Kasumi-1 (cell line): Measurements from ENCODE around the gene CLEC1A.

Source experiments
- DNase-seq, 2 experiments: peaks; one replicate each; lab custom pipeline; 2025; lab: John Stamatoyannopoulos, UW

CLEC1A gene

GRCh38 chr12:10098791-10099190, at the start of gene CLEC1A:
TSS of gene CLEC1A (minus strand) at chr12:10098985. CDS start at chr12:10098922, 63 bp downstream.
- no peak for DNase-seq

- no peak for DNase-seq
Observed at GRCh38 chr12:10147714-10148403, 49.1 kb upstream of the CLEC1A start.

GRCh38 chr12:10142976-10143589, 44.3 kb upstream of the CLEC1A start:
- no peak for DNase-seq

GRCh38 chr12:10140001-10140400, 41.2 kb upstream of the CLEC1A start:
- peak; percentile 49 to 52 for DNase-seq

GRCh38 chr12:10136637-10137205, 37.9 kb upstream of the CLEC1A start:
- no peak for DNase-seq

GRCh38 chr12:10135126-10135525, 36.3 kb upstream of the CLEC1A start:
- DNase-seq = no peak

GRCh38 chr12:10132850-10133370, 34.1 kb upstream of the CLEC1A start:
- DNase-seq = no peak

- peak; percentile 4 to 5 for DNase-seq
Observed at GRCh38 chr12:10131111-10131690, 32.4 kb upstream of the CLEC1A start.

GRCh38 chr12:10130042-10130441, 31.3 kb upstream of the CLEC1A start, which contains the start of gene CLEC7A:
TSS of gene CLEC7A (minus strand) at chr12:10130199. CDS start at chr12:10130082, 117 bp downstream.
- no peak for DNase-seq

- DNase-seq = peak; percentile 66 to 73
Observed at GRCh38 chr12:10128687-10129086, 29.9 kb upstream of the CLEC1A start.

GRCh38 chr12:10126413-10126812, 27.6 kb upstream of the CLEC1A start:
- no peak for DNase-seq

- no peak for DNase-seq
Observed at GRCh38 chr12:10122689-10123088, 23.9 kb upstream of the CLEC1A start.

GRCh38 chr12:10121278-10121677, 22.5 kb upstream of the CLEC1A start:
- no peak for DNase-seq

GRCh38 chr12:10119066-10119465, 20.3 kb upstream of the CLEC1A start:
- no peak for DNase-seq

GRCh38 chr12:10115890-10116289, 17.1 kb upstream of the CLEC1A start:
- no peak for DNase-seq

- DNase-seq = no peak
Observed at GRCh38 chr12:10115311-10115710, 16.5 kb upstream of the CLEC1A start.

GRCh38 chr12:10113920-10114319, 15.1 kb upstream of the CLEC1A start:
- DNase-seq = no peak

GRCh38 chr12:10113075-10113474, 14.3 kb upstream of the CLEC1A start:
- DNase-seq = no peak

GRCh38 chr12:10111451-10111850, 12.7 kb upstream of the CLEC1A start:
- DNase-seq = no peak

GRCh38 chr12:10110256-10110844, 11.6 kb upstream of the CLEC1A start:
- DNase-seq = no peak

- no peak for DNase-seq
Observed at GRCh38 chr12:10102322-10102721, 3.5 kb upstream of the CLEC1A start.

GRCh38 chr12:10101648-10102220, 2.9 kb upstream of the CLEC1A start:
- no peak for DNase-seq
